IPS-NIHi7 (cell line): ENCODE measurements around the gene ITIH4.
A peak's percentile ranks its signal among the peaks of the same experiment; 100 is the strongest.
"Not testable (repeated sequence)": the region's sequence is repeated elsewhere in the genome, so short reads cannot be mapped to it uniquely, and the experiment has no call there.

Experiments
- DNase-seq: peaks from one replicate; pipeline ENCODE4 v3.0.0; 2012; ENCODE audit warnings: mixed read lengths; ENCODE audit errors: extremely low spot score

Gene ITIH4

GRCh38 chr3:52783211-52783555, 47.3 kb downstream of the ITIH4 start:
- no peak for DNase-seq

- DNase-seq: no peak
Measured at GRCh38 chr3:52782412-52783210, 47.9 kb downstream of the ITIH4 start.

GRCh38 chr3:52781741-52782140, 48.7 kb downstream of the ITIH4 start:
- DNase-seq: no peak

GRCh38 chr3:52779837-52780585, 50.5 kb downstream of the ITIH4 start:
- DNase-seq: no peak

GRCh38 chr3:52779011-52779836, 51.2 kb downstream of the ITIH4 start:
- no peak for DNase-seq

GRCh38 chr3:52777959-52778805, 52.3 kb downstream of the ITIH4 start:
- DNase-seq: peak; percentile 8

GRCh38 chr3:52777127-52777958, 53.1 kb downstream of the ITIH4 start, which contains the start of gene ITIH1:
Gene ITIH1, plus strand, starts transcription at chr3:52777599. Its CDS starts 17 bp downstream, at chr3:52777616.
- DNase-seq: no peak

- DNase-seq: not testable (repeated sequence)
Measured at GRCh38 chr3:52776486-52776885, 54.0 kb downstream of the ITIH4 start.

GRCh38 chr3:52775877-52776276, 54.6 kb downstream of the ITIH4 start:
- DNase-seq: no peak

- no peak for DNase-seq
Measured at GRCh38 chr3:52774901-52775864, 55.3 kb downstream of the ITIH4 start.

GRCh38 chr3:52774066-52774713, 56.3 kb downstream of the ITIH4 start:
- DNase-seq: no peak

- no peak for DNase-seq
Measured at GRCh38 chr3:52773361-52774065, 57.0 kb downstream of the ITIH4 start.

GRCh38 chr3:52771702-52772101, 58.8 kb downstream of the ITIH4 start:
- DNase-seq: no peak

- peak; percentile 15 for DNase-seq
Measured at GRCh38 chr3:52771334-52771681, 59.2 kb downstream of the ITIH4 start.

- DNase-seq: peak; percentile 99
Measured at GRCh38 chr3:52770496-52771333, 59.8 kb downstream of the ITIH4 start, which contains the start of gene NEK4. Gene NEK4, minus strand, starts transcription at chr3:52770940. Its CDS starts 194 bp downstream, at chr3:52770746.

GRCh38 chr3:52769786-52770455, 60.6 kb downstream of the ITIH4 start:
- peak; percentile 16 for DNase-seq
